ENCODE measurements around the gene ADAMTS7.

- TF ChIP-seq CTCF (IDR thresholded peaks at IDR 0.05), result no peak
- no peak for TF ChIP-seq POLR2A (IDR thresholded peaks at IDR 0.05)
- no peak for TF ChIP-seq EP300 (IDR thresholded peaks at IDR 0.05; ENCODE audit: low read depth)
Observed at GRCh38 chr15:78842519-78842918, 31.3 kb upstream of the ADAMTS7 start.
